ENCODE measurements around the gene BAZ1A.

BAZ1A gene, protein sequence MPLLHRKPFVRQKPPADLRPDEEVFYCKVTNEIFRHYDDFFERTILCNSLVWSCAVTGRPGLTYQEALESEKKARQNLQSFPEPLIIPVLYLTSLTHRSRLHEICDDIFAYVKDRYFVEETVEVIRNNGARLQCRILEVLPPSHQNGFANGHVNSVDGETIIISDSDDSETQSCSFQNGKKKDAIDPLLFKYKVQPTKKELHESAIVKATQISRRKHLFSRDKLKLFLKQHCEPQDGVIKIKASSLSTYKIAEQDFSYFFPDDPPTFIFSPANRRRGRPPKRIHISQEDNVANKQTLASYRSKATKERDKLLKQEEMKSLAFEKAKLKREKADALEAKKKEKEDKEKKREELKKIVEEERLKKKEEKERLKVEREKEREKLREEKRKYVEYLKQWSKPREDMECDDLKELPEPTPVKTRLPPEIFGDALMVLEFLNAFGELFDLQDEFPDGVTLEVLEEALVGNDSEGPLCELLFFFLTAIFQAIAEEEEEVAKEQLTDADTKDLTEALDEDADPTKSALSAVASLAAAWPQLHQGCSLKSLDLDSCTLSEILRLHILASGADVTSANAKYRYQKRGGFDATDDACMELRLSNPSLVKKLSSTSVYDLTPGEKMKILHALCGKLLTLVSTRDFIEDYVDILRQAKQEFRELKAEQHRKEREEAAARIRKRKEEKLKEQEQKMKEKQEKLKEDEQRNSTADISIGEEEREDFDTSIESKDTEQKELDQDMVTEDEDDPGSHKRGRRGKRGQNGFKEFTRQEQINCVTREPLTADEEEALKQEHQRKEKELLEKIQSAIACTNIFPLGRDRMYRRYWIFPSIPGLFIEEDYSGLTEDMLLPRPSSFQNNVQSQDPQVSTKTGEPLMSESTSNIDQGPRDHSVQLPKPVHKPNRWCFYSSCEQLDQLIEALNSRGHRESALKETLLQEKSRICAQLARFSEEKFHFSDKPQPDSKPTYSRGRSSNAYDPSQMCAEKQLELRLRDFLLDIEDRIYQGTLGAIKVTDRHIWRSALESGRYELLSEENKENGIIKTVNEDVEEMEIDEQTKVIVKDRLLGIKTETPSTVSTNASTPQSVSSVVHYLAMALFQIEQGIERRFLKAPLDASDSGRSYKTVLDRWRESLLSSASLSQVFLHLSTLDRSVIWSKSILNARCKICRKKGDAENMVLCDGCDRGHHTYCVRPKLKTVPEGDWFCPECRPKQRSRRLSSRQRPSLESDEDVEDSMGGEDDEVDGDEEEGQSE (N-terminal part only)

DNA sequence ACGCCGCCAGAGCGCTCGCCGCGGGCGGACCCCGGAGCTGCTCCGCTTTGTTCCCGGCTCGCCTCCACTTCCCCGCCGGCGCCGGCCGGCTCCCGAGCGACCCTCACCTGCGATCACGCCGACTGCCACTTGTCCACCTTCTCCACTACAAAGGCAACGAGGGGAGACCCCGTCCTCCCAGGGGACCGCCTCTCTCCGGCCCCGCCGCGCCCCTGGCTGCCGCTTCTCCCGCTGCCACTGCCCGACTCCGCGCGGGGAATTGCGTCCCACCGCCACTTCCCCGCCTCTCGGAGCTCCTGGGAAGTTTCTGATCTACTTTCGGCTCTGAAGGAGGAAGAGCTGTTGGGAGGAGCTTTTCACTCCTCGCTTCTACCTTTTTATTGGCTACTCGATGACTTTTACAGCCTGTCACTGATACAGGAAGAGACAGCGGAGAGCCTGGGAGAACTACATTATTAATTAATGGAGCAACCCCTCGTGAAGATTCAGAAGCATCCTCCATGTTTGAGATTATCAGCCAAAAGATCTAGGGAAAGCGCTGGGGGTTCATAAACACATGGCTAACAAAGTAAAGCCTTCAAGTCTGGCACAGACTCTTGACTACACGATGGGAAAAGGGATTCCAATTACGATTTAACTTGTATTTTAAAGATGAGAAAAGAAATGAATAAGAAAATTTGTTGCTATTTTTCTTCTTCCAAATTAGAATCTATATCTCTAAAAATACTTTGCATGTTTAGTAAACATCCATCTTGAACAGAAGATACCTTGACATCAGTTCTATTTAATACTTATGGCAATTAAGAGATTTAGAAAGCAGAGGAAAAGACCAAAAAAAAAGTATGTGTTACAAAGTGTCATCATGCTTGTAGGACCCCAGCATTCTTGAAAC, at the start of gene BAZ1A:
Gene BAZ1A (minus strand): TSS at position 330 of the 892 bp plus-strand sequence. CDS start 756 bp downstream, outside the sequence.
- peak; percentile 16 to 19 for DNase-seq (ENCODE audit: low read depth in 1 of 2, low spot score in 1 of 2)

DNA sequence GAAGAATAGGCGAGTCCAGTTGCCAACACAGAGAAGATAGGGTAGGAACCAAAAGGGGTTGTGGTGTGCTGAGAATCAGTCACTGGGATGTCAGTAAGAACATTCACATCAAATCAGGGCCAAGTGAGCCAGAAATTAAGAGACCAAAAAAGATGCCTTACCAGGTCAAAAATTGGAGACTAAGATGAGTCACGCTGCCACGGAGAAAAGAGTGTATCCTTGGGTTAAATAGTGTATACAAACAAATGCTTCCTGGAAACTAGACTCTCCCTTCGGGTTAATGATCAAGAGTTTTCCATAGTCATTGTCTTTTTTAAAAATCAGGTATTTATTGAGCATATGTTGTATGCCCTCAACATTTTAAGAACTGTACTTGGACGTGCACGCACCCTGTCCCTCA, 45.2 kb upstream of the BAZ1A start:
- DNase-seq (ENCODE audit: low read depth in 1 of 2, low spot score in 1 of 2), result no peak

GRCh38 chr14:34913619-34914018, 38.5 kb upstream of the BAZ1A start:
- no peak for DNase-seq (ENCODE audit: low read depth in 1 of 2, low spot score in 1 of 2)

DNA sequence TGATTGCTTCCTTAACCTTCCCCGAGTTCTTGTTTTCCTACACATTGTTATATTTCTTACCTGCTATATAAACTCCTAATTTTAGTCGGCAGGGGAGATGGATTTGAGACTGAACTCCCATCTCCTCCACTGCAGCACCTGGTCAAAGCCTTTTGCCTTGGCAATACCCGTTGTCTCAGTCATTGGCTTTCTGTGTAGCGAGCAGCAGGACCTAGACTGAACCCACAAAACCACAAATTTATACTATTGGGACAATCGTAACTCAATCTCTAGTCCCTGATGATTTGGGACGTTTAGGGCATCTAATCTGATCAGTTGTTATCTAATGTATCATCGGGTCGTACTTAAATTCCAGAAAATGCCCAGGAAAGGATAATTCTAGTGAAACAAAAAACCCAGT, 37.8 kb upstream of the BAZ1A start:
- DNase-seq (ENCODE audit: low read depth in 1 of 2, low spot score in 1 of 2), result no peak

- DNase-seq (ENCODE audit: low read depth in 1 of 2, low spot score in 1 of 2), result no peak
Observed at GRCh38 chr14:34912182-34912581, 37.0 kb upstream of the BAZ1A start.

DNA sequence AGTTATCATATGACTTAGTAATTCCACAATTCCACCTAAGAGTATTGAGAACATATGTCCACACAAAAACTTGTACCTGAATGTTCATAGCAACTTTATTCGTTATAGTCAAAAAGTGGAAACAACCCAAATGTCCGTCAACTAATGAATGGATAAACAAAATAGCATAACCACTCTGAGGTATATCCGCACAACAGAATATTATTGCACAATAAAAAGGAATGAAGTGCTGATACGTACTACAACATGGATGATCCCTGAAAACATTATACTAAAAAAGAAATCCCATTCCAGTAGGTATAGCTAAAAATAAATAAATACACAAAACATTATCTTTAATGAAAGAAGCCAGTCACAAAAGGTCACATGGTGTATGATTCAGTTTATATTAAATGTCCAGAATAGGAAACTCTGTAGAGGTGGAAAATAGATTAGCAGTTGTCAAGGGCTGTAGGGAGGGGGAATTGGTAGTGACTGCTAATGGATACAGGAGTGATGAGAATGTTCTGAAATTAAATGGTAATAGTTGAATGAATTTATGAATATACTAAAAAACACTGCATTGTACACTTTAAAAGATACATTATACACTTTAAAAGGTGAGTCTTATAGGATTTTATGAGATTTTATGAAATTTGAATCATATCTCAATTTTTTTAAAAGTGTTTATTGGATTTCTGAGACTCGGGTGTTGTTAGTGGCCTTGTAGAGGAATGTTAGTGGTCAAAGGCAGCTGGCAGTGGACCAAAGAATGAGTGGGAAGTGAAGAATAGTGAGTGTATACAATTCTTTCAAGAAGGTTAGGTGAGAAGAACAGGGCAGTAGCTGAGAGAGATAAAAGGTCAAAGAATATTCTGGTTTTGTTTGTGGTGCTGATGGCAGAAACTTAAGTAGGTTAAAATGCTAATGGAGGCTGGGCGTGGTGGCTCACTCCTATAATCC, 36.3 kb upstream of the BAZ1A start:
- no peak for DNase-seq (ENCODE audit: low read depth in 1 of 2, low spot score in 1 of 2)

- DNase-seq (ENCODE audit: low read depth in 1 of 2, low spot score in 1 of 2), result no peak
Observed at GRCh38 chr14:34906287-34906686, 31.1 kb upstream of the BAZ1A start.

DNA sequence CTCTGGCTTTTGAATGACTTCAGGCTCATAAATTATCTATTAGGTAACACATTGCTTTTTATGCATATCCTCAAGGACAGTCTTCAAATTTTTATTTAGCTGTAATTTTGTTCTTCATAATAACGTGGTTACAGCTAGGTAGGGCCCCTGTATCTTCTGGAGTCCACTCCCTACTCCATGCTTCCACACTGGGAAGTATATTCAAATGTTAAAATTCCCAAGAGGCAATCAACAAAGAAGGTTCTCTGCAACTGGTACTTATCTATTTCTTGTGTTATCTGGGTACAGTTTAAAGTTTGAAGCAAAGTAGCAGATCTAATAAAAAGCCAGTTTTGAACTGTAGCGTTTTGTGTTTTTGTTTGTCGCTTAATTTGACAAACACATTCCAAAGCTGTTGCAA, 20.1 kb upstream of the BAZ1A start:
- DNase-seq (ENCODE audit: low read depth in 1 of 2, low spot score in 1 of 2), result no peak

- DNase-seq (ENCODE audit: low read depth in 1 of 2, low spot score in 1 of 2), result no peak
Observed at GRCh38 chr14:34890937-34891336, 15.8 kb upstream of the BAZ1A start.

- no peak for DNase-seq (ENCODE audit: low read depth in 1 of 2, low spot score in 1 of 2)
Observed at GRCh38 chr14:34888186-34888585, 13.0 kb upstream of the BAZ1A start.

- DNase-seq (ENCODE audit: low read depth in 1 of 2, low spot score in 1 of 2), result no peak
Observed at GRCh38 chr14:34883954-34884353, 8.8 kb upstream of the BAZ1A start.

GRCh38 chr14:34874386-34875030, 652 bp downstream of the BAZ1A start:
- peak; percentile 4 to 38 for DNase-seq (ENCODE audit: low read depth in 1 of 2, low spot score in 1 of 2)

DNA sequence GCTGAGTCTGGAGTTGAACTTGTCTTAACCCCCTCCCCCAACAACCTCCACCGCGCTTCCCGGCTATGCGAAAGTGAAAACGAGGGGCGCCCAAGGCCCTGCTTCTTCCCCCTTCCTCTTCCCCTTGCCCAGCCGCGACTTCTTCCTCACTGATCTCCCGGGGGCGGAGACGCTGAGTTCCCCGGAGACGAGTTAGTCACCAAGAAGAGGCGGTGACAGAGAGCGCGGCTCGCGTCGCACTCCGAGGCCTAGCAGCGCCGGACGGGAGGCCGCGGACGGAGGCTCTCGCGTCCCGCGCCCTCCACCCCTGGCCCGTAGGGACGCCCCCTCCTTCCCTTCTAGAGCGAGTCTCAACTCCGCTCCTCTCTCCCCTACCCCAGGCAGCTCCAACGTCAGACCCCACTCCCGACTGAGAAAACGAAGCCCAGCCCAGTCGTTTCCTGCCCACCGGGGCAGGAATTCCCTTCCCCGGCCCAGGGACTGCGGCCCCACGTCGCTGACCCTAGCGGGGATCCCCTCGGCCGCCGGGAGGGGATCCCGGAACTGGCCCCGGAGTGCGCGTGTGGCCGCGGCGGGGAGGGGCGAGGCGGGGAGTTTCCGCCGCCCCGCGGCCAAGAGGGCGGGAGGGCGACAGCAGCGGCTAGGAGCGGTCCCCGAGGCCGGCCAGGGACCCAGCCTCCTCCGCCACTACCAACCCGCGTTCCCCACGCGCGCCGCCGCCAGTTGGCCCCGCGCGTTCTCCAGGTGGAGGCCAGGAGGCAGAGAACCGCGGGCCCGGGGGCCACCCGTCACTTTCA, 1.4 kb downstream of the BAZ1A start:
- peak; percentile 61 to 72 for DNase-seq (ENCODE audit: low read depth in 1 of 2, low spot score in 1 of 2)

DNA sequence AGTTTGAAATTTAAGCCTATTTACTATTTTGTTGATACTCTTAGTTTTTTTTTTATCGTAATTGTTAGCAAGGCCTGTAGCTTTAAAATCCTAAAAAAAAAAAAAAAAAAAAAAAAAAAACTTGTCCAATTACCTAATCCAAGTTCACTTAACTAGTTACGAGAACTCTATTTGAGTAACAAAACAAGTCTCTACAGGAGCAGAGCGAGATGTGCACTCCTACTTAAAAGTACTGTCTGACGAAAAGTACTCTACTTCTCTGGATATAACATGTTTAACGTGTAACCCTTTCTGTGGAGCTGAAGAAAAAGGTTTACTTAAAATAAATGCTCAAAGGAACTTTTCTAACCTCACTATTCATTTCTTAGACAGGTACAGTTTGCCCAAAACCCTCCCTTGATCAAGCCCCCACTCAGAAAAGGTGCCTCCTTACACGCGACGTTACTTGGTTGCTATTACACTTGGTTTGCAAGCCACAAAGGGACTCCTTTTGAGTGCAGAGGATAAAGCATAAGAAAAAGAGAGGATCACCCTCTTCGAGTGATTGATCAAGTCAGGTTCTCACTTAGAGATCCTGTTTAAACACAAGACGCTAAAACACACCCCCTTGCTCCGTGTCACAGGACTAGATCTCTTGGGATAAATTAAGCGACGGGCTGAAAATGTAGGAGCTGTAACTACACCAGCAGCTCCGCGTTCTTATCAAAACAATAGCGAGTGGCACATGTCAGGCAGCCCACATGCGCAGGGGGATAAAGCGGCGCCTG, 2.2 kb downstream of the BAZ1A start:
- no peak for DNase-seq (ENCODE audit: low read depth in 1 of 2, low spot score in 1 of 2)

DNA sequence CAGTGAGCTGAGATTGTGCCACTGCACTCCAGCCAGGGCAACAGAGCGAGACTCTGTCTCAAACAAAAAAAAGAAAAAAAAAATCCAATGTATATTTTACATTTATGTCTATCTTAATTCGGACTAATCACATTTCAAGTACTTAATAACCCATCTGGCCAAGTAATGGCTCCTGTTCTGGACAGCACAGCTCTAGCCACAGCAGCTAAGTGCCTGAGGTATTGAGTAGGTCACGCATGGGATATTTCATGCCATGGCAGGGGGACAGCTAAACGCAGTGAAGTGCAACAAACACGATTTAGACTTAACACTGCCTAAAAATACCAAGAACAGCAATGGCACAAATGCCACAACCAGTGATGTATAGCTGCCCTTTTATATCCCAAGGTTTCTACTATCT, 8.0 kb downstream of the BAZ1A start:
- DNase-seq (ENCODE audit: low read depth in 1 of 2, low spot score in 1 of 2), result no peak

- no peak for DNase-seq (ENCODE audit: low read depth in 1 of 2, low spot score in 1 of 2)
Observed at GRCh38 chr14:34865889-34866574, 9.1 kb downstream of the BAZ1A start.

DNA sequence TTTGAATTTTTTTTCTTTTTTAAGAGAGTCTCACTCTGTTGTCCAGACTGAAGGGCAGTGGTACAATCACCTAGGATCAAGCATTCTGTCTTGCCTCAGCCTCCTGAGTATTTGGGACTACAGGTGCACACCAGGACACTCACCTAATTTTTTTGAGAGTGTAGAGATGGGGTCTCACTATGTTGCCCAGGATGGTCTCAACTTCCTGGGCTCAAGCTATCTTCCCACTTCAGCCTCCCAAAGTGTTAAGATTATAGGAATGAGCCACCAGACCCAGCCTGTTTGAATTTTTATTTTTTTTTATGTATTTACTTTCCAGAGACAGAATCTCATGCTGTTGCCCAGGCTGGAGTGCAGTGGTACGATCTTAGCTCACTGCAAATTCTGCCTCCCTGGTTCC, 11.3 kb downstream of the BAZ1A start:
- no peak for DNase-seq (ENCODE audit: low read depth in 1 of 2, low spot score in 1 of 2)
